ENCODE measurements around the gene PLCXD3.

- TF ChIP-seq CTCF (IDR thresholded peaks at IDR 0.05) (no peak), POLR2A (IDR thresholded peaks at IDR 0.05) (no peak), POLR2AphosphoS5 (IDR thresholded peaks at IDR 0.05) (no peak), EP300 (IDR thresholded peaks at IDR 0.05) (no peak)
Measured at GRCh38 chr5:41539454-41539853, 29.1 kb upstream of the PLCXD3 start.

Data from gastroesophageal sphincter (tissue), 3 donors.